CD14-positive monocyte (primary cell): ENCODE results near the gene NLN. TPM values are rescaled to one million over a fixed set of nuclear protein-coding genes. Genes with fewer than 3 reads are reported as not detected.

Experiments
- DNase-seq, 3 donors: peaks; one replicate each; pipeline ENCODE4 v3.0.0-alpha.2; 2011 to 2022
- H2AFZ ChIP-seq: 2 replicates; pipeline ENCODE4 v1.6.0; 2012; ENCODE audit warnings: mild to moderate bottlenecking, low read depth, low read length, inconsistent platforms; ENCODE audit not compliant: insufficient read depth, poor library complexity, severe bottlenecking
- H3K27ac ChIP-seq, 2 donors: 1 replicate in 1 of 2; 2 replicates in 1 of 2; pipeline ENCODE4 v1.5.1; 2012 to 2013; ENCODE audit warnings: low read length in 2 of 2, control low read depth in 1 of 2, inconsistent platforms in 1 of 2, low read depth in 1 of 2, mild to moderate bottlenecking in 1 of 2
- H3K27me3 ChIP-seq, 2 donors: one replicate each; pipeline versions ENCODE4 v1.6.0 to v1.6.1; 2011 to 2013; ENCODE audit warnings: low read length in 2 of 2; ENCODE audit not compliant: control insufficient read depth in 2 of 2, insufficient read depth in 2 of 2
- H3K36me3 ChIP-seq, 2 donors: replicated peaks in 1 of 2; 1 replicate in 1 of 2; 2 replicates in 1 of 2; pipeline versions ENCODE4 v1.5.1 to v1.6.1; 2012 to 2013; ENCODE audit warnings: low read length in 2 of 2, control low read depth in 1 of 2, inconsistent platforms in 1 of 2, mild to moderate bottlenecking in 1 of 2; ENCODE audit not compliant: insufficient read depth in 2 of 2, control insufficient read depth in 1 of 2
- H3K4me1 ChIP-seq, 2 donors: 1 replicate in 1 of 2; 2 replicates in 1 of 2; pipeline versions ENCODE4 v1.5.1 to v1.6.1; 2012 to 2013; ENCODE audit warnings: low read length in 2 of 2, control low read depth in 1 of 2, inconsistent platforms in 1 of 2, mild to moderate bottlenecking in 1 of 2, moderate library complexity in 1 of 2; ENCODE audit not compliant: insufficient read depth in 2 of 2, control insufficient read depth in 1 of 2
- H3K4me2 ChIP-seq: replicated peaks from 2 replicates; pipeline ENCODE3; 2012; ENCODE audit warnings: low read length, moderate library complexity, mild to moderate bottlenecking; ENCODE audit not compliant: poor library complexity, severe bottlenecking; ENCODE audit errors: extremely low read depth
- H3K4me3 ChIP-seq, 3 experiments: fragments of 200-600 bp in 1 of 3; sonication (generic) in 1 of 3; replicated peaks in 1 of 3; 1 replicate in 2 of 3; 2 replicates in 1 of 3; pipeline ENCODE4 v1.5.1; 2011 to 2013; ENCODE audit warnings: low read length in 3 of 3, mild to moderate bottlenecking in 3 of 3, control low read depth in 2 of 3, low read depth in 2 of 3, inconsistent platforms in 1 of 3, moderate library complexity in 1 of 3
- H3K79me2 ChIP-seq: 2 replicates; pipeline ENCODE4 v1.6.0; 2012; ENCODE audit warnings: mild to moderate bottlenecking, control low read depth, inconsistent platforms, low read length, moderate library complexity; ENCODE audit not compliant: insufficient read depth
- H3K9ac ChIP-seq: 2 replicates; pipeline ENCODE4 v1.6.0; 2017; ENCODE audit warnings: low read length, mild to moderate bottlenecking; ENCODE audit not compliant: insufficient read depth, poor library complexity, severe bottlenecking
- H3K9me3 ChIP-seq, 2 donors: replicated peaks in 1 of 2; 1 replicate in 1 of 2; 2 replicates in 1 of 2; pipeline versions ENCODE4 v1.5.1 to v1.6.1; 2012 to 2013; ENCODE audit warnings: low read length in 2 of 2, control low read depth in 1 of 2; ENCODE audit not compliant: control insufficient read depth in 1 of 2, insufficient read depth in 1 of 2
- H4K20me1 ChIP-seq: 2 replicates; pipeline ENCODE4 v1.6.0; 2012; ENCODE audit warnings: mild to moderate bottlenecking, low read length, control low read depth, moderate library complexity; ENCODE audit not compliant: insufficient read depth
- H3K27ac Mint-ChIP-seq, 7 donors: one replicate each; pipeline ENCODE4 v1.8.0; 2020; ENCODE audit warnings: mild to moderate bottlenecking in 7 of 7, mixed read lengths in 7 of 7, moderate library complexity in 6 of 7, inconsistent platforms in 2 of 7
- H3K27me3 Mint-ChIP-seq, 3 donors: one replicate each; pipeline ENCODE4 v1.8.0; 2021 to 2022; ENCODE audit warnings: low read depth in 3 of 3, mild to moderate bottlenecking in 3 of 3, mixed read lengths in 3 of 3, moderate library complexity in 3 of 3, inconsistent platforms in 1 of 3
- H3K36me3 Mint-ChIP-seq, 2 donors: one replicate each; pipeline ENCODE4 v1.8.0; 2020; ENCODE audit warnings: mixed read lengths in 2 of 2, inconsistent platforms in 1 of 2, mild to moderate bottlenecking in 1 of 2
- H3K4me1 Mint-ChIP-seq: one replicate; pipeline ENCODE4 v1.8.0; 2020; ENCODE audit warnings: mild to moderate bottlenecking, mixed read lengths
- H3K4me3 Mint-ChIP-seq, 2 donors: one replicate each; pipeline ENCODE4 v1.8.0; 2020; ENCODE audit warnings: mild to moderate bottlenecking in 2 of 2, mixed read lengths in 2 of 2, moderate library complexity in 1 of 2
- H3K9me3 Mint-ChIP-seq, 7 donors: one replicate each; pipeline ENCODE4 v1.8.0; 2020 to 2022; ENCODE audit warnings: mixed read lengths in 7 of 7, mild to moderate bottlenecking in 6 of 7, moderate library complexity in 6 of 7, inconsistent platforms in 2 of 7
- WGBS: methylation state at CpG from one replicate; pipeline ENCODE4 v1.1.5; 2013; ENCODE audit warnings: missing lambda C conversion rate; ENCODE audit not compliant: insufficient coverage; 5-methylcytosine and 5-hydroxymethylcytosine counted together
- intact Hi-C, 2 donors: fragments of 100-400 bp; cut with micrococcal nuclease; formaldehyde crosslinking; loops; one replicate each; pipeline versions ENCODE4 v1.15.0 to v1.15.1; 2023
- polyA plus RNA-seq, 3 donors: library from polyadenylated mRNA; depleted of rRNA in 1 of 3; unstranded in 2 of 3; stranded (reverse) in 1 of 3; fragments of 300-500 nt in 2 of 3; fragments of >200 nt in 1 of 3; fragmentation: Illumina TruSeq in 2 of 3; gene quantifications; 1 replicate in 2 of 3; 2 replicates in 1 of 3; pipeline ENCODE4 v1.2.3, GENCODE V29; 2012 to 2021
- TF ChIP-seq, protein P1 (sequence below): fragments of 200-600 bp; IDR thresholded peaks from one replicate; pipeline ENCODE4 v1.8.0; 2022; ENCODE audit warnings: antibody characterized with exemption, mild to moderate bottlenecking

The NLN gene
- polyA plus RNA-seq, 3 donors: 8.7 to 39.2 (median 17.7) TPM

DNA sequence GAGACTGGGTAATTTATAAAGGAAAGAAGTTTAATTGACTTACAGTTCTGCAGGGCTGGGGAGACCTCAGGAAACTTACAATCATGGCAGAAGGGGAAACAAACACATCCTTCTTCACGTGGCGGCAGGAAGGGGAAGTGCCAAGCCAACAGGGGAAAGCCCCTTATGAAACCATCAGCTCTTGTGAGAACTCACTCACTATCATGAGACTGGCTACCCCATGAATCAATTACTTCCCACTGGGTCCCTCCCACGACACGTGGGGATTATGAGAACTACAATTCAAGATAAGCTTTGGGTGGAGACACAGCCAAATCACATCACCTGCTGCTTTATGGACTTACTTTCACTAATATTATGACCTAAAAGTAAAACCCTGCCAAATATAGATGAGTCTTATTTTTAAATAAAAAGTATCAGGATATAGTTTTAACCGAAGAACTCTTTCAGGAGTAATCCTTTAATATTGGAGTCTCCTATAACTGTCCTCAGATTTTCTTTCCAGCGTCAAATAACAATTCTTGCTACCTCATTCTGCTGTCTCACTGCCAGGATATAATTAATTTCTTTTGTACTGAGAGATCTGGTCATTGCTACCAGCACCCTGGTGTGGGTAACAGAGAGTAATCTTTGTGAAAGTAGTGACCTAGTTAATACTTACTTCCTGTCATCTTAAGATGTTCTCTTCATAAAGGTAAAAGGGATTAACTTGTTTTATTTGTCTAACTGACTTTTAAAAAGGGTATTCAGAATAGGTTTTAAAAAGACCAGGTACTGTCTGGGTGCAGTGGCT is 68.6 kb downstream of the NLN start:
- peaks cover 44 to 72% of the 10 kb centered on the region in 2 donors for H3K36me3 Mint-ChIP-seq
- peaks cover 9% of the 10 kb centered on the region for H3K4me1 Mint-ChIP-seq
- H2AFZ ChIP-seq: no peak overlapping the region
- H4K20me1 ChIP-seq: no peaks in the 10 kb centered on the region
- H3K27me3 Mint-ChIP-seq: peaks cover 0 to 2% (median 0%) of the 10 kb centered on the region in 3 donors
- no peak overlapping the region for H3K4me2 ChIP-seq
- DNase-seq: peak; percentile 83 to 97 (median 85)
- H3K4me1 ChIP-seq: peaks cover 0 to 6% of the 10 kb centered on the region in 2 donors
- H3K9ac ChIP-seq: no peak overlapping the region
- peaks cover 0 to 5% of the 10 kb centered on the region in 2 donors for H3K9me3 ChIP-seq
- H3K9me3 Mint-ChIP-seq: peaks cover 8 to 20% (median 10%) of the 10 kb centered on the region in 7 donors
- peak overlapping the region; percentile 74 to 89 (median 82) for H3K27ac Mint-ChIP-seq
- peak overlapping the region in 1 of 2 donors; percentile 64 for H3K27ac ChIP-seq
- TF ChIP-seq, protein P1, sequence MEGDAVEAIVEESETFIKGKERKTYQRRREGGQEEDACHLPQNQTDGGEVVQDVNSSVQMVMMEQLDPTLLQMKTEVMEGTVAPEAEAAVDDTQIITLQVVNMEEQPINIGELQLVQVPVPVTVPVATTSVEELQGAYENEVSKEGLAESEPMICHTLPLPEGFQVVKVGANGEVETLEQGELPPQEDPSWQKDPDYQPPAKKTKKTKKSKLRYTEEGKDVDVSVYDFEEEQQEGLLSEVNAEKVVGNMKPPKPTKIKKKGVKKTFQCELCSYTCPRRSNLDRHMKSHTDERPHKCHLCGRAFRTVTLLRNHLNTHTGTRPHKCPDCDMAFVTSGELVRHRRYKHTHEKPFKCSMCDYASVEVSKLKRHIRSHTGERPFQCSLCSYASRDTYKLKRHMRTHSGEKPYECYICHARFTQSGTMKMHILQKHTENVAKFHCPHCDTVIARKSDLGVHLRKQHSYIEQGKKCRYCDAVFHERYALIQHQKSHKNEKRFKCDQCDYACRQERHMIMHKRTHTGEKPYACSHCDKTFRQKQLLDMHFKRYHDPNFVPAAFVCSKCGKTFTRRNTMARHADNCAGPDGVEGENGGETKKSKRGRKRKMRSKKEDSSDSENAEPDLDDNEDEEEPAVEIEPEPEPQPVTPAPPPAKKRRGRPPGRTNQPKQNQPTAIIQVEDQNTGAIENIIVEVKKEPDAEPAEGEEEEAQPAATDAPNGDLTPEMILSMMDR: no peak
- intact Hi-C loops: no loop called here
- no peak overlapping the region for H3K4me3 ChIP-seq
- no peaks in the 10 kb centered on the region for H3K79me2 ChIP-seq
- H3K36me3 ChIP-seq: peaks cover 40 to 75% of the 10 kb centered on the region in 2 donors
- 0% methylated on average over 1 of the region's 6 CpGs for WGBS
- H3K27me3 ChIP-seq: no peaks in the 10 kb centered on the region
- H3K4me3 Mint-ChIP-seq: no peak overlapping the region

- WGBS: 91% methylated on average over 6 of the region's 17 CpGs
- Histone ChIP-seq H3K27ac (no peak overlapping the region), H3K79me2 (no peaks in the 10 kb centered on the region), H3K4me1 (peaks cover 0 to 6% of the 10 kb centered on the region in 2 donors), H3K4me2 (no peak overlapping the region), H3K9ac (no peak overlapping the region), H4K20me1 (no peaks in the 10 kb centered on the region), H3K27me3 (no peaks in the 10 kb centered on the region), H3K4me3 (no peak overlapping the region), H3K9me3 (peaks cover 0 to 5% of the 10 kb centered on the region in 2 donors), H3K36me3 (peaks cover 35 to 72% of the 10 kb centered on the region in 2 donors), H2AFZ (no peak overlapping the region)
- no peak overlapping the region for H3K4me3 Mint-ChIP-seq
- H3K9me3 Mint-ChIP-seq: peaks cover 8 to 20% (median 10%) of the 10 kb centered on the region in 7 donors
- H3K36me3 Mint-ChIP-seq: peaks cover 46 to 75% of the 10 kb centered on the region in 2 donors
- DNase-seq: no peak
- TF ChIP-seq, protein P1: no peak
- intact Hi-C loops: no loop called here
- peaks cover 0 to 2% (median 0%) of the 10 kb centered on the region in 3 donors for H3K27me3 Mint-ChIP-seq
- peak overlapping the region in 3 of 7 donors; percentile 63 to 82 (median 78) for H3K27ac Mint-ChIP-seq
- H3K4me1 Mint-ChIP-seq: peaks cover 9% of the 10 kb centered on the region
These were observed 70.0 kb downstream of the NLN start for GRCh38 chr5:65791712-65792673.
